Testis (tissue), 3 donors: ENCODE data around the gene LILRB1. TPM values are rescaled to one million over a fixed set of nuclear protein-coding genes. Genes with fewer than 3 reads are reported as not detected.

Experiments
- DNase-seq: peaks from one replicate; pipeline ENCODE4 v3.0.0-alpha.2; 2019
- H3K27ac ChIP-seq, 2 donors: fragments of 200-600 bp; sonication (generic); one replicate each; pipeline ENCODE4 v1.5.1; 2019
- H3K27me3 ChIP-seq: fragments of 200-600 bp; sonication (generic); one replicate; pipeline ENCODE4 v1.5.1; 2019
- H3K36me3 ChIP-seq: fragments of 200-600 bp; sonication (generic); one replicate; pipeline ENCODE4 v1.5.1; 2017; ENCODE audit warnings: low read depth; ENCODE audit errors: missing control alignments
- H3K4me1 ChIP-seq: fragments of 200-600 bp; sonication (generic); one replicate; pipeline ENCODE4 v1.5.1; 2019
- H3K4me3 ChIP-seq, 2 donors: fragments of 200-600 bp; sonication (generic); one replicate each; pipeline ENCODE4 v1.5.1; 2017 to 2019
- H3K9me3 ChIP-seq: fragments of 200-600 bp; sonication (generic); one replicate; pipeline ENCODE4 v1.5.1; 2017
- CTCF ChIP-seq, 3 experiments: fragments of 450-650 bp in 2 of 3; fragments of 200-600 bp in 1 of 3; sonication (generic) in 1 of 3; IDR thresholded peaks; one replicate each; pipeline ENCODE4 v1.5.1; 2016 to 2019; ENCODE audit warnings: antibody characterized with exemption in 3 of 3, mild to moderate bottlenecking in 2 of 3, moderate library complexity in 1 of 3
- POLR2A ChIP-seq: fragments of 450-650 bp; IDR thresholded peaks from one replicate; pipeline ENCODE4 v1.6.1; 2017; ENCODE audit warnings: antibody characterized with exemption, mild to moderate bottlenecking, moderate library complexity
- WGBS, 2 donors: methylation state at CpG; one replicate each; pipeline ENCODE4 v1.1.5; 2018; 5-methylcytosine and 5-hydroxymethylcytosine counted together
- intact Hi-C: fragments of 100-400 bp; cut with DNase I; formaldehyde crosslinking; loops from one replicate; pipeline ENCODE4 v1.15.1; 2023; ENCODE audit warnings: low total_unique reads
- polyA plus RNA-seq: library from polyadenylated mRNA; stranded (reverse); fragments of 350-450 nt; fragmentation: Illumina TruSeq; extraction: RNeasy Lipid Tissue Mini Kit (QIAGEN cat#74804); gene quantifications from one replicate; pipeline ENCODE4 v1.2.3, GENCODE V29; 2014; ENCODE audit warnings: low read depth, low replicate concordance; ENCODE audit not compliant: insufficient read depth
- total RNA-seq, 2 donors: library from RNA; depleted of rRNA; stranded (reverse); fragments of >200 nt; gene quantifications; one replicate each; pipeline ENCODE4 v1.2.3, GENCODE V29; 2016

Gene LILRB1
- total and polyA plus RNA-seq, 3 donors from 2014 or later, result 0.63 to 2.2 (median 0.93) TPM

GRCh38 chr19:54600212-54600611 lies 30.1 kb upstream of the LILRB1 start:
- WGBS, 2 donors, result 55 to 76% methylated on average over 5 of the region's 5 CpGs
- Histone ChIP-seq H3K4me3 (no peak overlapping the region), H3K27ac (no peak overlapping the region), H3K4me1 (no peaks in the 10 kb centered on the region), H3K27me3 (no peaks in the 10 kb centered on the region), H3K36me3 (no peaks in the 10 kb centered on the region), H3K9me3 (no peaks in the 10 kb centered on the region)
- no peak for DNase-seq
- TF ChIP-seq CTCF (IDR thresholded peaks at IDR 0.05), result no peak
- TF ChIP-seq POLR2A, result no peak
- intact Hi-C loops, result no loop called here

GRCh38 chr19:54606230-54606629 lies 24.1 kb upstream of the LILRB1 start:
- H3K27ac ChIP-seq, result no peak overlapping the region
- no peak overlapping the region for H3K4me3 ChIP-seq
- 61 to 78% methylated on average over 4 of the region's 4 CpGs for WGBS, 2 donors
- TF ChIP-seq POLR2A (no peak), CTCF (IDR thresholded peaks at IDR 0.05) (no peak)
- no peaks in the 10 kb centered on the region for H3K27me3 ChIP-seq
- DNase-seq, result no peak
- H3K9me3 ChIP-seq, result no peaks in the 10 kb centered on the region
- H3K36me3 ChIP-seq, result no peaks in the 10 kb centered on the region
- no peaks in the 10 kb centered on the region for H3K4me1 ChIP-seq
- intact Hi-C loops, result no loop called here

GRCh38 chr19:54606891-54607784 lies 23.1 kb upstream of the LILRB1 start:
- DNase-seq, result no peak
- WGBS, 2 donors, result 80 to 84% methylated on average over 14 to 16 of the region's 16 CpGs
- H3K36me3 ChIP-seq, result no peaks in the 10 kb centered on the region
- H3K27ac ChIP-seq, result no peak overlapping the region
- TF ChIP-seq POLR2A (no peak), CTCF (IDR thresholded peaks at IDR 0.05) (no peak)
- intact Hi-C loops, result no loop called here
- no peaks in the 10 kb centered on the region for H3K9me3 ChIP-seq
- H3K4me3 ChIP-seq, result no peak overlapping the region
- no peaks in the 10 kb centered on the region for H3K27me3 ChIP-seq
- no peaks in the 10 kb centered on the region for H3K4me1 ChIP-seq

GRCh38 chr19:54607785-54608150 lies 22.5 kb upstream of the LILRB1 start:
- Histone ChIP-seq H3K27ac (no peak overlapping the region), H3K4me3 (no peak overlapping the region)
- DNase-seq, result no peak

More at GRCh38 chr19:54607785-54608150, 22.5 kb upstream of the LILRB1 start:
- H3K4me1 ChIP-seq, result no peaks in the 10 kb centered on the region
- TF ChIP-seq POLR2A (no peak), CTCF (IDR thresholded peaks at IDR 0.05) (no peak)
- H3K9me3 ChIP-seq, result no peaks in the 10 kb centered on the region
- H3K27me3 ChIP-seq, result no peaks in the 10 kb centered on the region
- WGBS, 2 donors, result 84% methylated on average over 5 of the region's 5 CpGs; no CpG with 5 or more reads in 1 of the 2 donors
- intact Hi-C loops, result no loop called here
- no peaks in the 10 kb centered on the region for H3K36me3 ChIP-seq
